Hematopoietic multipotent progenitor cell treated with erythropoietin and hydrocortisone succinate and interleukin-3 and kit ligand, for 4 days (in vitro differentiated cells): ENCODE results near the gene ITGB2.

ENCODE experiments used
- DNase-seq: peaks from one replicate; pipeline ENCODE4 v3.0.0-alpha.2; 2015

ITGB2 gene

DNA sequence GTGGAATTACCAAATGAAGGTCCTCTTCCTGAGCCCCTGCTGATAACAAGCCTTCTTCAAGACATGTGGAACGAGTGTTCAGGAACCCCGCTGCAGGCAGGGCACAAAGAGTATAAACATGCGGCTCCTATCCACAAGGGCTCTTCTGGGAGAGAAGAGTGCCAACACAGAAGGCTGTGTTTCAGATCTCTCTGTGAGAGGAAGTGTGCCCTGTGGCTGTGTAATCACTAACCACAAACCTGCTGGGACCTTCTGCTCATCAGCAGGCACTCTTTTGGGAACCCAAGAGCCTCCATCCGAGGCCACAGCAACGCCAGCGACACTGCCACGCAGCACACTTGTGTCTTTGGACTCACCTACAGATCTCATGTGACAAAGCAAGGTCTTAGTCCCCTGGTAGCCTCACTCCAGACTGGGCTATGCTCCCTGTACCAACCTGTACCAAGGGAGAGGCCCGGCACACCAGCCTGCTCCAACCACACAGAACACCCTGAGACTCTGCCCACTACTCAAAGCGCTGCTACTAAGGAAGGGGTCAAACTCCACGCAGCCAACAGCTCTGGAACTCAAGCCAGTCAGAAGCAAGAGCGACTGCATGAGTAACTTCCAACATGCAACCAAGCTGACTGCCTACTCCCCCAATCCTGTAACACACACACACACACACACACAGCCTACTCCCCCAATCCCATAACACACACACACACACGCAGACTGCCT, 55.0 kb downstream of the ITGB2 start:
- DNase-seq: peak; percentile 91

DNA sequence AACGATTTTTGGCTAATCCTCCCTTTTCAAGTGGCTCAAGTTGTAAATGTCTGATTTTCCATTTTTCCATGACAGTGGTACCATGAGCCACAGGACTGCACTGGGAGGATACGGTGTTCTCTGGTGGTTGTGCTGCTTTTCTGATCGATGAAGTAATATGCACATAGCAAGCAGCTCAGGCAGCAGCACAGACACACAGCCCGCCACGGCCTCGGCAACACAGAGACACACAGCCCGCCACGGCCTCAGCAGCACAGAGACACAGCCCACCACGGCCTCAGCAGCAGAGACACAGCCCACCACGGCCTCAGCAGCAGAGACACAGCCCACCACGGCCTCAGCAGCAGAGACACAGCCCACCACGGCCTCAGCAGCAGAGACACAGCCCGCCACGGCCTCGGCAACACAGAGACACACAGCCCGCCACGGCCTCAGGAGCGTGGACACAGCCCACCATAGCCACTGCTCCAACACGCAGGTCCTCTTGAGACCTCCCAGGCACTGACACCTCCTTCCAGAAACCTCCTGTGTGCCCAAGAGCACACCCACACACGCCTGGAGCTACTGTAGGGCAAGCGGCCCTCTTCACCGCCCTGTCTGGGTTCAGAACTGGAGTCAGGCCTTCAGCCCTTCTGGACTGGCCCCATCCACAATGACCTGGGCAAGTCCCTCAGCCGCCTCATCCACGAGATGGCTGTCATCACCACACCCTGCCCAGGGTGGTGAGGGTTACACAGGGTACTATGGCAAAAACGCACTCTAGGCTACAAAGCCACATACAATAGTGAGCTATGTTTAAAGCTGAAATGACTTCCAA, 57.6 kb downstream of the ITGB2 start:
- DNase-seq: no peak

DNA sequence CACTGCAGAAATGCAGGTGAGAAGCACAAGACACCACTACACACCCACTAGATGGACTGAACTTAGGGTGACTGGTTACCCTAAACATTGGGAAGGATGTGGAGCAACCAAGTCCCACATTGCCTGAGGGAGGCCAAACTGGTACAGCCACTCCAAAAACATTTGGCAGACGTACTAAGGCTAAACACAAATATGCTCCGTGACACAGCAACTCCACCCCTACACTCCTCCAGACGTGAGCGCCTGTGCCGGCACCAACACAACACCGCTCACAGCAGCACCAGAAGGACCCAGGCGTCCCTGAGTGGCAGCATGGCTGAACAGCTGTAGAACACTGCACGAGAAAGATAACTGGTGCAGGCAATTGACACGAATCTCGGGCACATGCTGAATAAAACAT, 61.9 kb downstream of the ITGB2 start:
- DNase-seq: no peak

DNA sequence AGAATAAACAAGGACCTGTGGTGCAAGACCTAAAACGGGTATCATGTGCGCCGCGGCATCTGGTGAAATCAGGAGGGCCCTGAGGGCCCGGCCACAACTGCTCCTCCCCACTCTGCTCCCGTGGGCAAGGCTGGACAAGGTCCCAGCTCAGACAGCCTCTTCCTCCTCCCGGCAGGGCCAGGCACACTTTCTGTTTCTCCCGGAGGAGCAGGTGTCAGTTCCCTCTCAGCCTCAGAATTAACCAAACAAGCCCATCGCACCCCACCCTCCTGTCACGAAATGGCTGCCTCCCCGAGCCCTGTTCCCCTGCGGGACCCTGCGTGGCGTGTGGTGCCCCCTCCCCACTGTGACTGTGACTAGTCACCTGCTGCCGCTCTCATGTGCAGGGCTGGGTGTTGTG, 62.4 kb downstream of the ITGB2 start:
- no peak for DNase-seq

DNA sequence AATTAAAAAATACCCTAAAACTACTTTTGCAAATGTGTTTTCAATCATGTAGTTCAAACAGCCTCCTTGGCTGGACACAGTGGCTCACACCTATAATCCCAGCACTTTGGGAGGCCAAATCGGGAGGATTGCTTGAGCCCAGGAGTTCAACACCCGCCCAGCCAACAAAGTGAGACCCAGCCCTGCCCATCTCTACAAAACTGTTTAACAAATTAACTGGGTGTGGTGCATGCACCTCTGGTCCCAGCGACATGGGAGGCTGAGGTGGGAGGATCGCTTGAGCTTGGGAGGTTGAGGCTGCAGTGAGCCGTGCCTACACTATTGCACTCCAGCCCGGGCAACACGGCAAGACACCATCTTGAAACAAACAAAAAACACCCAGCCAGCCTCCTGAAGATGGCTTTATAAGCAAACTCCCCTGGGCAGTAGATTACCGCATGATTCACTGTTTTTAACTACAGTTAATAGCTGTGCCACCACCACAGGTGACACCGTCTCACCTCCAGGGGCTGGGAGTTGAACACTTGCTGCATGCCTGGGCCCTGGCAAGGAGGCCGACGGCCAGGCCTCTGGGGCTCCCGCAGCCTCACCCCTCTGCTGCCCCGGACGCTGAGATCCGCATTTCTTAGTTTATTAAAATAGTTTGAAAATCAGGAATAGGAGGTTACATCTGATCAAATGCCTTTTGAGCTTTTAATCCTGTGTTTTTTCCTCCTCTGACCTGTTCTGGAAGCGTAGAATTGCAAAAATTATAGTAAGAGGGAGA, 63.4 kb downstream of the ITGB2 start:
- no peak for DNase-seq

DNA sequence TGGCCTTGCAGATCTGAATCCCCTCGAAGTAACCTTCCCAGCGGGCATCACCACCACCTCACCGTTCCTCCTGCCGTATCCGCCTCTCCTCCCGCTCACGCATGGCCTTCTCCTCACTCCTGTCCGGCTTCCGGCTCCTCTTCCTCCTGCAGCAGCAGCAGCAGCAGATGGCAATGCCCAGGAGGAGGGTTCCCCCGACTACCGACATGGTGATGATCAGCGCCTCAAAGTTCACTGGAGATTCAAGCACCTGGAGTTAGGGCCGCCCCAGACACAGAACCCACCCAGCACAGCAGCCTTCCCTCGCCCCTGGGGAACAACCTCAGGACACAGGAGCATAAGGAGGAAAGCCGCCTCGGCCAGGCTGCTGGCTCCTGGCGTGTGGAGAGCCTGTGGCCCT, 64.6 kb downstream of the ITGB2 start:
- DNase-seq: no peak

DNA sequence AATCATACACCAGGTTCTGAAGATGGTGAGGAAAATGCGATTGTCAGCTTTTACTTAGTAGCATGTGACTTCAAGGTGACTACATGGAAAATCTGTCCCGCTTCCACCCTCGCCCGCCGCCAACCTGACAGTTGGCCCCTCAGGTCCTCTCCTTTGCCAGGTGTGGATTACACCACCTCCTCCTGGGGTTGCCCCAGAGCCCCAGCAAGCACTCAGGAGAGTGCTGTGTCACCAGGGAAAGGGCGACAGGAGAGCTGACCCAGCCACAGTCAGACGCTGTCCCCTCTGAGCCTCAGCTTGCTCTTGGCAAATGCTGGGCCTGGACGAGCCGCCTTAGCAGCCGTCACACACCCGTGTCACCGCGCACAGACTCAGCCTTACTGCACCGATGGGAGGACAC, 65.1 kb downstream of the ITGB2 start:
- DNase-seq: no peak

DNA sequence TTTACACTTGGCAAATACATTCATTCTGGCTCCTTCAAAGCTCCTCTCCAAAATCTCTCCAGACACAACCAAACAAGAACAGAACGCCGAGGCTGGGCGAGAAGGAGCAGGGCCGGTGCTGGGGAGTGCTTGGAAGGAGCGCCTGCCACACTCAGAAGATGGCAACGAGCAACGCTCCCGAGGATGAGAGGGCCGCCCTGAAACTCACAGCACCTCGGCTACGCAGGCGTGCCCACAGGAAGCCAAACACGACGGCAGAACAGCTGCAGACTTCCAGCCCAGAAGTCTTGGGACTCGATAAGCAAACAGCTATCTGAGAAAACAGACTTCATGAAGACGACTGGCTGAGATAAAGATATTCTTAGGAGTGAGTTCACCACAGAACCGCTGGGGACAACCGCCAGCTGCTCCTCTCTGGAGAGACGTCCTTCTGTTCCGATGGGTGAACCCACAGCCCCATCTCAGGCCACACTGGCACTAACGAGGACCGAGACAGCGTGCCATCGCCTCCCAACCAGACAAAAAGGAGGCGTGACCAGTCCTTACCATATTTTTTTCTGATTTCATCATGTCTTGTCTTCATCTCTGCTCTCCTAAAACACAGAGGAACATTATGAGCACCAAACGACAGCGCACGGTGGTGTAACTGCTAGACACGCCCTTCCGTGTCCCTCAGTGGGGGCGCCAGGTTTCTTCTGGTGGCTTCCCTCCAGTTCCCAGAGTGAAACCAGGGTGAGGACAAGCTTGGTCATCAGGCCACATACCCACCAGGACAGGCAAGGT, 65.8 kb downstream of the ITGB2 start:
- DNase-seq: peak; percentile 99

DNA sequence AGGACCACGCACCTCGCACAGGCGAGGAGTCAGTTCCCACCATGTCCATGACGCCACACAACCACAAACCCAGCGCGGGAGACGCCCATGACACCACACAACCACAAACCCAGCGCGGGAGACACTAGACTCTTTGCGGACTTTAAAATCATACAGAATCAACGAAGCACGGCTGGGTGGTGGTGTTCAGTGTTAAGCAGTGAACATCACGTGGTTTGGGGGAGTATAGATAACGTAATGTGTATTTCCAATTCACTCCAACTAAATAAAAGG, 66.4 kb downstream of the ITGB2 start:
- DNase-seq: peak; percentile 86

DNA sequence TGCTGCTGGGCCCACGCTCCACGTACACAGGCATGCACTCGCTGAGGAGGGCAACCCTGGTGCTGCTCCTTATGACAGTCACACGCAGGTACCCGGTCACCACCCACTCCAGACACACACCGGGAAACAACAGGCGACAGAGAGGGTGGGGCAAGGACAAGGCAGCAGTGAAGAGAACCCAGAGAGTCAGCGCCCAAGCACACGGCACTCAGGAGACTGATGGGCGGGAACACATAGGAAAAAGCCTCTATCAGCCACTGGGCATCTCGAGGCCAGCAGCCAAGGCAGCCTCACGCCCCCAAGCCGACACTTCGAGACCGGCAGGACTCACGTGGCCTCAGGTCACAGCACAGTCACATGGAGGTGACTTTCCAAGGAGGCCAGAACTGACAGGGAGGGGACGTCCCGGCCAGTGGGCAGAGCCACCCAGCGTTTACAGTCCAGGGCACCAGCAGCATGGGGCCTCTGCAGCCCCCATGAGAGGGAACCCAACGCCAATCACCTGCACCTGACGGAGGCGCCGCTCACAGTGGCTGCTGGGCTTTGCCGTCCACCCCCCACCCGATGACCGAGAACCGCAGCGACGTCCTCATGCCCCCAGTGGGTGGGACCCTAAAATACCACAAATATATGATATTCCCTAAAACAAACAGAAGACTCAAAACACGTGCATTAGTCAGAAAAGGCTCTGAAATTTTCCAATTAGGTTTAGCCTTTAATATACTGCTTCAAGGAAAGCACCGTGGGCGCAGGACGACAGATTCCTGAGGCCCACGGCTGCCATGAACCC, 66.9 kb downstream of the ITGB2 start:
- DNase-seq: peak; percentile 63

DNA sequence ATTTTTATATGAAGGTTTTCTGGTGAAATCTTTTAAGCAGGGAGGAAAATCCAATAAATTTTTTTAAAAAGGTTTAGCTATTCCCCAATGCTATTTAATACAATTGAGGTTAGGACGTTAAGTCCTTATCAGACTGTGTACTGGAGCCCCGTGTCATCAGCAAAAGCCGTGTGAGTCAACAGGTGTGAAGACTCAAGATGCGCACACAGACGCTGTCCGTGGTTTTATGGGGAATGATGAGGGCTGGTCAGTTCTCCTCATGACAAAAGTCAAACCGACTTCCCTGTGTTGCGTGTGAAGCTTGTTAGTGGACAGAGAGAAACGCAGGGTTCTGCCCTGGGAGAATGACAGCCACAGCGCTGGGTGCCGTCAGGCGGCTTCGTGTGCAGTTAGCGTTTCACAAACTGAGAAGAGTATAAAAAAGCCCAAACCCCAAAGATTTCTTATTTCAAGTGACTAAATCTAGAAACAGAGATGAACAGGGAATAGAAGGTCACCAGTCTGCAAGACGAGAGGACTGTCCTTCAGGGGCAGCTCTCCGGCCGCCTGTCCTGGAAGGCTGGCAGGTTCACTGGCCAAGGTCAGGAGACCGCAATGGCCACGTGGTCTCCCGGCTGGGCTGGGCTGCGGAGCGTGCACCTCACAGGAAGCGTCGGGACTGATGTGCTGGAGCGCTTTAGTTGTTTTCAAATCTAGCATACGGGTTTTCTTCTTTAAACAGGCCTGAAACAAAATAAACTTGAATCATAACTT, 69.6 kb downstream of the ITGB2 start:
- DNase-seq: no peak

DNA sequence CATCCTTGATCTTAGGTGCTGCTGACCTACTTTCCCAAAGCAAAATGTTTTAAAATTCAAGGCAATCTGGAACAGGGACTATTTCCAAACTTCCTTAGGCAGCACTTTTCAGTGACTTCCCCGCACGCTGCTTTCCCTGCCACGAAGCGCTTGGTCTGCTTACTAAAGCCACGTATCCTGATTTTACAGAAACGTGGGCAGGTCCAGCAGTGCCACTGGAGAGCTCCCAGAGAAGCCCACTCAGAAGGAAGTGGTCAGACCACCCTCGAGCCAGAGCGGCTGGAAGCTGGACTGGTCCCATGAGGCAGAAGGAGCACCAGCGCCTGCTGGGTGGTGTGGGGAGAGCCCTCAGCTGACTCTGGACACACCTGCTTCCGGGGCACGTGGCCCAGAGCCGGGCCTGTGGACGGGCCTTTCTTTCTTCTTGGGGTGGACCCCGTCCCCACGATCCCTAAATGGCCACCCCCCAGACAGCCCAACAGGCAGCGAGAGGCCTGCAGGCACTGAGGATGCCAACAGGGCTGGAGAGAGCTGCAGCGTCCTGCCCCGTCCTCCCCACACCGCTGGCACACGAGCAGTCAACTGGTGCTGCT, 70.4 kb downstream of the ITGB2 start:
- DNase-seq: no peak

DNA sequence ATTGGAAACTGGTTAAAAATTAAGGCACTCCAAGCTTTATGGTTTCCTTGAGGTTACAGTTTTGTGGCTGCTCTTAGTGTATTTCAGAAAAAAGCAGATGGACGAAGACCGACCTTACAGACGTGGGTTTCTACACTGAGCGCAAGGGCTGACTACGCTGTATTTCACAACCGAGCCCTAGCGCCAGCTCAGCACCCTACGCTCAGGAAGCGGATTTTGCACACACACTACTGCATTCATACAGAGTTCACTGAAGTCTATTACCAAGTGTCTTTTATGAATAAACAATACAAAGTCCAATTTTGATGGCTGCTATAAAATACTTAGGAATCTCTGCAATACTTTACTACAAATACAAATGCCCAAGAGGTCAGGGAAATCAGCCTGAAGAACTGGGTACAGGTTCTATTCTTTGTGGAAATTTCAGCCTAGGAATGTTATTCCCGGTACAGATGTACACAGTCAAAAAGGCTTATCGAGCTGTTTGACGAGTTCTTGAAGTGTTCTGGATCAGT, 71.0 kb downstream of the ITGB2 start:
- DNase-seq: peak; percentile 46

DNA sequence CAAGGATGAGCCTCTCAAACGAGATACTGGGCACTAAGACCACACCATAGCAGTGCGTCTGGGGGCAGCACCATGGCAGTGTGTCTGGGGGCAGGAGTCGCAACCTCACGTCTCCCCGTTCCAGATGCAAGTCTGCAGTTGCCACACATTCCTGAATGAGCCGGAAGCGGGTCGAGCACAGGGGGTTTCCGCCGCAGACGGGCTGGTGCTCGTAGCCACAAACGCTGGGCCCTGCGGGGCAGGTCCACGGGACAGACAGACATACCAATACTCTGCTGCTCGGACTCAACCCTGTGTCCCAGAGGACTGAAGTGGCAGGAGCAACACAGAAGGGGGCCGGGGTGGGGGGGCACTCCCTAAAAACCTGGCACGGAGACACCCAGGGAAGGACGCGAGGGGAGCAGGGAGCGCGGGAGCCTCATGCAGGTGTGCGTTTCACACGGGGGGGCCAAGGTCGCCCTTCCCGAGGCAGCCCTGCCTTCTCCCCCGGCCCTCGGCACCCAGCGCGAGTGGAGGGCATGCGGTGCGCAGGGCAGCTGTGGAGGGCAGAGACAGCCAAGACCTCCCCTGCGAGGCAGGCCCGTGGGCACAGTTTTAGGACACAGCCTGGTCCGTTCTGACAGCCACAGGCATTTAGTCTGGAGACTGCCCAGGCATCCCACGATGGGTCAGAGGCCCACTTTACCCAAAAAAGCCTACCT, 71.7 kb downstream of the ITGB2 start:
- DNase-seq: no peak

DNA sequence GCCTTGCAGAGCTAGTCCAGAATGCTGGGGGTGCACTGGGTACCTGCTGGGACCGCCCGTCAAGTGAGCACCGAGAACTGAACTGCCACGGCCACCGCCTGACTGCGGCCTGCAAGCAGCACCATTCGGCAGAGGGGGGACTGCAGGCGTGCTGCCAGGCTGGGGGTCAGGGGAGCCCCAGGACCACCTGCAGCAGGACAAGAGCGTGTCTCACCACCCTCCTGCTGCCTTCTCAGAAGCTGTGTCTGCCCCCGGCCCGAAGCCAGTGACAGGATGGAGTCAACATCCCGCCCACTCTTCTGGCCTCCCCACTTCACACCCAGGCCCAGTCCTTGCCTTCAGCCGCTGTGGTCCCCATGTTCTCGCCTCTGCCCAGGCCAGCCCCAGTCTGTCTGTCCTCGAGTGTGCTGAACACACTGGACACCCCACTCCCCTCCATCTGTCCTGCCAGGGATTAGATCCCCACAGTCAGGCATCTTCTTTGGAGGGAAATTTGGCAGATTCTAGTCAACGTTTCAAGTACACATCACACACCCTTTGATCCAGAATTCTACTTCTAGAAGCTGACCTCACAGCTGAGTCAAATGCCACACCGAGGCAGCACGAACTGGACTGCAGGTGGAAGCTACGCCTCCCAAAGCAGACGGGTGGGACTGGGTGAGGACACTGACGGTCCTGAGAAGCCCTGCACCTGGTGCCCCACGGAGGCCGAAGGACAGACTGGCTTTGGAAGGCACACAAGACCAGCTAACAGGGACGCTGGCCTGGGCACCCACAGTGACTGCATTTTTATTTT, 73.2 kb downstream of the ITGB2 start:
- no peak for DNase-seq

DNA sequence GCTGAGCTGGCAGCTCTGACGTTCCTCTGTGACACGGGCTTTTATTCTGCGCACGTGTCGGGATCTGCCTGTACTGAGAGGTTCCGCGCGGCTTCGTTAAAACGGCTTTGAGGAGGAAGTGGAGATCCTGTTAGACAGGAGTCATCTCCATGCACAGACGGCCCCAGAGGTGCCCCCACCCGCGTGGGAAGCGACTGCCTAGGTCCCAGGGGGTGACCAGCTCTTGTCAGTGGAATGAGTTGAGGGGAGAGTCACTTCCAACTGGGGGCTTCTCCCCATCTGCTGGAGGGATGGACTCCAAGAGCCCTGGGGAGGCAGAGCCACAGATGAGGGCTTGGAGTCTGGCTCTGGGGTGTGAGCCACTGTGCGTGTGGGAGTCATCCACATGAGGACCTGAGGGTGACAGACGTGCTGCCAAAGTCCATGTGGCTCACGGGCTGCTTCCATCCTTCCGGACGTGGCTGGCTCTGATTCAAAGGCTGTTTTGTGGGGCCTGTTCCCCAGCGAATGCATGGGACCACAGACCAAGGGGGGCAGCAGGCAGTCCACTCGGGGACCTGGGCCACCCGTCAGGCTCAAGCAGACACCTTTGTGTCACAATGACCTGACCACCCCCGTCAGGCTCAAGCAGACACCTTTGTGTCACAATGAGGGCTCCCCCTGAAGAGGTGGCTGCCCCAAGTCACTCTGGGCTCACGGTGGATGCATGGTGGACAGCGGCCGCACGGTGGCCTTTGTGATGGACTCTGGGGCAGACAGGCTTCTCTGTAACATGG, 74.0 kb downstream of the ITGB2 start:
- peak; percentile 85 for DNase-seq

DNA sequence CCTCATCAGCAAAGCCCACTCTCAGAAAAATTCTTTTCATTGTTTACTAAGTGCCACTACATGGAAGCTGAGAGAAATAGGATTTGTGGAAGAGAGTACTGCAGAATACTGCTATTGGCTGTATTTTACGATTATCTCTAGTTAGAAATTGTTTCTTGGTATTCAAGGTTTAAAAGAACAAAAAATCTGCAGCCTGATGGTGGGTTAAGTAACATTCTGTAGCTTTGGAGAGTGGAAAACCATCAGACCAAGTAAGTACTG, 74.5 kb downstream of the ITGB2 start:
- DNase-seq: no peak

DNA sequence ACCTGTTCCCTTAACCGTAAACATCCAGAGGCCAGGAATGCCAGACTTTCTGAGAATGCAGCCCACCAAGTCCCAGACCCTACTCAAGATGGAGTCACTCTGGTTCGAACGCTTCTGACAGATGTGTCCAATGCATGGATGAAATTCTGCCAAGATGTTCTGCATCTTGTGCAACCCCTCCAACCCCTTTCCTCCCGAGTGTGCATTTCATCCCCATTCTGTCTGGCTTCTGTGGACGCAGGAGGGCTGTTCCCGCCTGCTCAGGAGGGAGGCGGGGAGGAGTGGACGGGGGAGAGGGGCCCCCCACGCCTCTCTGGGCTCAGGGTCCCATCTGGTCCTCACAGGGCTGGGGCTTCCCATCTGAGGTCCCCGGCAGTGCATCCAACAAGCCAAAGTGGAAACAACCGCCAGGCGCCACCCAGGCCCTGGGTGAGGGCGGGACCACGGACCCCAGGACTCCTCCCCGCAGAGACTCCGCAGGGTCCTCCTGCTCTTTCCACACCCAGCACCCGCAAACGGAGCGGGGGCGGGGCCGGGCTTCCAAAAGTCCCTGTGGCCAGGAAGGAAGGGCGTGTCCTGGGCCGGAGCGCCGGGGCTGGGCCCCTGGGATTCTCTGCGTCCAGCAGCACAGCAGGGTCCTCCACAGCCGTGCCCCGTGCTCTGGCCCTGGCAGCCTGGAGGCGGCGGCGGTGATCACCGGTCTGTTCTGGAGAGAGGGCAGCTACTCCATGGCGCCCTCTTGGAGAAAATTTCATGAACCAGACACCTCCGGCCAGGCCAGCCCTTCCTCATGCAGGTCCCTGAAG, 75.1 kb downstream of the ITGB2 start:
- DNase-seq: peak; percentile 89
